ENCODE measurements around the gene NQO2.

DNA sequence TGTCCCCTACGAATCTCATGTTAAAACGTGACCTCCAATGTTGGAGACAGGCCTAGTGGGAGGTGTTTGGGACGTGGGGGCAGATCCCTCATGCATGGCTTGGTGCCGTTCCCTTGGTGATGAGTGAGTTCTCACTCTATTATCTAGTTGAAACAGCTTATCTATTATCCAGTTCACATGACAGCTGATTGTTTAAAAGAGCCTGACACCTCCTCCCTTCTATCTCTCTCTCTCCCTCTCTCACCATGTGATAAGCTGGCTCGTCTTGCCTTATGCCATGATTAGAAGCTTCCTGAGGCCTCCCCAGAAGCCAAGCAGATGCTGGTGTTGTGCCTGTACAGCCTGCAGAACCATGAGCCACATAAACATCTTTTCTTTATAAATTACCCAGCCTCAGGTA is 35.7 kb downstream of the NQO2 start:
- TF ChIP-seq, protein P1, sequence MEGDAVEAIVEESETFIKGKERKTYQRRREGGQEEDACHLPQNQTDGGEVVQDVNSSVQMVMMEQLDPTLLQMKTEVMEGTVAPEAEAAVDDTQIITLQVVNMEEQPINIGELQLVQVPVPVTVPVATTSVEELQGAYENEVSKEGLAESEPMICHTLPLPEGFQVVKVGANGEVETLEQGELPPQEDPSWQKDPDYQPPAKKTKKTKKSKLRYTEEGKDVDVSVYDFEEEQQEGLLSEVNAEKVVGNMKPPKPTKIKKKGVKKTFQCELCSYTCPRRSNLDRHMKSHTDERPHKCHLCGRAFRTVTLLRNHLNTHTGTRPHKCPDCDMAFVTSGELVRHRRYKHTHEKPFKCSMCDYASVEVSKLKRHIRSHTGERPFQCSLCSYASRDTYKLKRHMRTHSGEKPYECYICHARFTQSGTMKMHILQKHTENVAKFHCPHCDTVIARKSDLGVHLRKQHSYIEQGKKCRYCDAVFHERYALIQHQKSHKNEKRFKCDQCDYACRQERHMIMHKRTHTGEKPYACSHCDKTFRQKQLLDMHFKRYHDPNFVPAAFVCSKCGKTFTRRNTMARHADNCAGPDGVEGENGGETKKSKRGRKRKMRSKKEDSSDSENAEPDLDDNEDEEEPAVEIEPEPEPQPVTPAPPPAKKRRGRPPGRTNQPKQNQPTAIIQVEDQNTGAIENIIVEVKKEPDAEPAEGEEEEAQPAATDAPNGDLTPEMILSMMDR (IDR thresholded peaks at IDR 0.05; ENCODE audit: insufficient read depth, low read depth, low read length) = no peak
- TF ChIP-seq EZH2 (IDR thresholded peaks at IDR 0.05; ENCODE audit: insufficient read depth, low read length) = no peak
